H9 (cell line): Measurements from ENCODE around the gene TPX2. TPM values are rescaled to one million over a fixed set of nuclear protein-coding genes. Genes with fewer than 3 reads are reported as not detected.

ENCODE experiments used
- DNase-seq: peaks from one replicate; pipeline ENCODE4 v3.0.0-alpha.2; 2017
- H2AFZ ChIP-seq: one replicate; pipeline ENCODE4 v1.6.1; 2013; ENCODE audit warnings: mild to moderate bottlenecking, low read length, control low read depth, moderate library complexity
- H2AK5ac ChIP-seq: 2 replicates; pipeline ENCODE4 v1.6.1; 2013; ENCODE audit warnings: low read length, control low read depth, mixed read lengths; ENCODE audit not compliant: insufficient read length
- H2BK120ac ChIP-seq: one replicate; pipeline ENCODE4 v1.6.1; 2013; ENCODE audit warnings: low read depth, mild to moderate bottlenecking, low read length, control low read depth, inconsistent platforms; ENCODE audit not compliant: poor library complexity, severe bottlenecking
- H2BK12ac ChIP-seq: 2 replicates; pipeline ENCODE4 v1.6.1; 2013; ENCODE audit warnings: low read length, control low read depth, mixed read lengths, low read depth; ENCODE audit not compliant: insufficient read length
- H2BK15ac ChIP-seq: 2 replicates; pipeline ENCODE4 v1.6.1; 2013; ENCODE audit warnings: low read depth, low read length, control low read depth
- H2BK20ac ChIP-seq: one replicate; pipeline ENCODE4 v1.6.1; 2013; ENCODE audit warnings: low read depth, mild to moderate bottlenecking, low read length, control low read depth, inconsistent platforms; ENCODE audit not compliant: poor library complexity, severe bottlenecking
- H2BK5ac ChIP-seq: 2 replicates; pipeline ENCODE4 v1.6.1; 2013; ENCODE audit warnings: low read length, control low read depth, mixed read lengths; ENCODE audit not compliant: insufficient read length
- H3K14ac ChIP-seq: 2 replicates; pipeline ENCODE4 v1.6.1; 2013; ENCODE audit warnings: low read length, control low read depth; ENCODE audit not compliant: insufficient read depth
- H3K18ac ChIP-seq: 2 replicates; pipeline ENCODE4 v1.6.1; 2013; ENCODE audit warnings: low read depth, mild to moderate bottlenecking, mixed read lengths, low read length, control low read depth; ENCODE audit not compliant: insufficient read length
- H3K23ac ChIP-seq: 2 replicates; pipeline ENCODE4 v1.6.1; 2013; ENCODE audit warnings: low read length, control low read depth, mixed read lengths, low read depth; ENCODE audit not compliant: insufficient read length
- H3K23me2 ChIP-seq: 2 replicates; pipeline ENCODE4 v1.6.1; 2013; ENCODE audit warnings: low read depth, mild to moderate bottlenecking, mixed read lengths, low read length, control low read depth; ENCODE audit not compliant: insufficient read length, poor library complexity, severe bottlenecking
- H3K27ac ChIP-seq: 2 replicates; pipeline ENCODE4 v1.5.1; 2013; ENCODE audit warnings: low read length, control low read depth, mixed read lengths, low read depth; ENCODE audit not compliant: insufficient read length
- H3K27me3 ChIP-seq: 2 replicates; pipeline ENCODE4 v1.6.1; 2013; ENCODE audit warnings: low read length, control low read depth, inconsistent platforms; ENCODE audit not compliant: insufficient read depth
- H3K4ac ChIP-seq: 2 replicates; pipeline ENCODE4 v1.6.1; 2013; ENCODE audit warnings: low read depth, mild to moderate bottlenecking, control low read depth, inconsistent platforms, low read length, moderate library complexity
- H3K4me1 ChIP-seq: 2 replicates; pipeline ENCODE4 v1.6.1; 2013; ENCODE audit warnings: low read length, control low read depth, inconsistent platforms; ENCODE audit not compliant: insufficient read depth
- H3K4me2 ChIP-seq: 2 replicates; pipeline ENCODE4 v1.6.1; 2013; ENCODE audit warnings: low read length, control low read depth, mixed read lengths; ENCODE audit not compliant: insufficient read length, insufficient read depth
- H3K56ac ChIP-seq: 2 replicates; pipeline ENCODE4 v1.6.1; 2013; ENCODE audit warnings: low read depth, mild to moderate bottlenecking, mixed read lengths, low read length, control low read depth; ENCODE audit not compliant: insufficient read length
- H3K79me1 ChIP-seq: 2 replicates; pipeline ENCODE4 v1.6.1; 2013; ENCODE audit warnings: low read depth, mild to moderate bottlenecking, moderate library complexity, low read length, control low read depth, inconsistent platforms; ENCODE audit not compliant: insufficient read depth, poor library complexity, severe bottlenecking
- H3K79me2 ChIP-seq: 2 replicates; pipeline ENCODE4 v1.6.1; 2013; ENCODE audit warnings: low read length, control low read depth, inconsistent platforms; ENCODE audit not compliant: insufficient read depth
- H3K9ac ChIP-seq: 2 replicates; pipeline ENCODE4 v1.6.1; 2013; ENCODE audit warnings: low read length, control low read depth, mixed read lengths; ENCODE audit not compliant: insufficient read length; ENCODE audit errors: extremely low read depth
- H3K9me3 ChIP-seq: one replicate; pipeline ENCODE4 v1.6.1; 2013; ENCODE audit warnings: low read depth, low read length, inconsistent platforms; ENCODE audit not compliant: control insufficient read depth
- H3T11ph ChIP-seq: one replicate; pipeline ENCODE4 v1.6.1; 2013; ENCODE audit warnings: mild to moderate bottlenecking, low read length, control low read depth, inconsistent platforms
- H4K20me1 ChIP-seq: one replicate; pipeline ENCODE4 v1.6.1; 2013; ENCODE audit not compliant: control insufficient read depth, insufficient read length, insufficient read depth
- H4K5ac ChIP-seq: 2 replicates; pipeline ENCODE4 v1.6.1; 2013; ENCODE audit warnings: low read depth, mild to moderate bottlenecking, mixed read lengths, low read length, control low read depth; ENCODE audit not compliant: insufficient read length
- H4K8ac ChIP-seq: replicated peaks from 2 replicates; pipeline ENCODE4 v1.6.1; 2013; ENCODE audit warnings: low read length, control low read depth, mixed read lengths, low read depth; ENCODE audit not compliant: insufficient read length
- H4K91ac ChIP-seq: 2 replicates; pipeline ENCODE4 v1.6.1; 2013; ENCODE audit warnings: low read depth, mild to moderate bottlenecking, moderate library complexity, mixed read lengths, low read length, control low read depth; ENCODE audit not compliant: insufficient read length
- H3K27ac Mint-ChIP-seq, 3 experiments: 2 replicates in 2 of 3; 3 replicates in 1 of 3; pipeline ENCODE4 v1.8.0; 2020 to 2021; ENCODE audit warnings: mixed read lengths in 3 of 3, mild to moderate bottlenecking in 1 of 3, moderate library complexity in 1 of 3
- H3K27me3 Mint-ChIP-seq: 2 replicates; pipeline ENCODE4 v1.8.0; 2021; ENCODE audit warnings: low read depth, mild to moderate bottlenecking, moderate library complexity, mixed read lengths
- H3K36me3 Mint-ChIP-seq, 3 experiments: 2 replicates in 2 of 3; 3 replicates in 1 of 3; pipeline ENCODE4 v1.8.0; 2020 to 2021; ENCODE audit warnings: low read depth in 3 of 3, mixed read lengths in 3 of 3; ENCODE audit not compliant: insufficient read depth in 1 of 3
- H3K4me1 Mint-ChIP-seq, 2 experiments: 2 replicates each; pipeline ENCODE4 v1.8.0; 2020; ENCODE audit warnings: mixed read lengths in 2 of 2
- H3K4me3 Mint-ChIP-seq, 2 experiments: 2 replicates in 1 of 2; 3 replicates in 1 of 2; pipeline ENCODE4 v1.8.0; 2020 to 2021; ENCODE audit warnings: mild to moderate bottlenecking in 2 of 2, mixed read lengths in 2 of 2, moderate library complexity in 1 of 2
- H3K9me3 Mint-ChIP-seq, 2 experiments: 2 replicates in 1 of 2; 3 replicates in 1 of 2; pipeline ENCODE4 v1.8.0; 2020; ENCODE audit warnings: mild to moderate bottlenecking in 2 of 2, mixed read lengths in 2 of 2, moderate library complexity in 1 of 2
- CTCF ChIP-seq: fragments of 200-600 bp; sonication (generic); conservative IDR thresholded peaks from 3 replicates; pipeline ENCODE4 v1.8.0; 2021; ENCODE audit warnings: antibody characterized with exemption, mild to moderate bottlenecking
- WGBS: extraction: QIAGEN DNeasy Blood & Tissue Kit; methylation state at CpG from one replicate; pipeline ENCODE4 v1.1.7; 2013; ENCODE audit warnings: missing lambda C conversion rate, low lambda C conversion rate, mixed read lengths; ENCODE audit not compliant: insufficient read length; ENCODE audit errors: extremely low coverage; 5-methylcytosine and 5-hydroxymethylcytosine counted together
- total RNA-seq: library from RNA; stranded (reverse); gene quantifications from 2 replicates; pipeline ENCODE4 v1.2.1, GENCODE V29; 2021

TPX2 gene
- total RNA-seq, 1 experiment from 2014 or later = 161 TPM

- Histone ChIP-seq H2BK20ac (no peak overlapping the region), H3K23ac (no peak overlapping the region), H4K8ac (no peak overlapping the region), H3T11ph (no peak overlapping the region), H4K91ac (no peak overlapping the region), H3K56ac (no peak overlapping the region), H4K20me1 (no peaks in the 10 kb centered on the region), H2BK15ac (no peak overlapping the region), H2AK5ac (no peak overlapping the region), H3K79me1 (no peaks in the 10 kb centered on the region), H3K18ac (no peak overlapping the region), H3K9me3 (no peaks in the 10 kb centered on the region), H3K23me2 (no peaks in the 10 kb centered on the region), H3K4ac (no peak overlapping the region), H3K9ac (no peak overlapping the region), H3K79me2 (no peaks in the 10 kb centered on the region), H3K4me1 (no peaks in the 10 kb centered on the region), H3K4me2 (no peak overlapping the region), H2AFZ (no peak overlapping the region), H2BK5ac (no peak overlapping the region), H3K27ac (no peak overlapping the region), H3K27me3 (no peaks in the 10 kb centered on the region), H4K5ac (no peak overlapping the region), H2BK12ac (no peak overlapping the region), H3K14ac (no peak overlapping the region), H2BK120ac (no peak overlapping the region)
- no peak for DNase-seq
- peaks cover 0 to 30% (median 16%) of the 10 kb centered on the region in 3 experiments; a peak in 5 of 7 replicates for H3K36me3 Mint-ChIP-seq
- no peaks in the 10 kb centered on the region for H3K4me1 Mint-ChIP-seq
- WGBS = no CpG with 5 or more reads among the region's 3 CpGs
- H3K9me3 Mint-ChIP-seq = no peaks in the 10 kb centered on the region; a peak in 1 of 5 replicates
- no peaks in the 10 kb centered on the region for H3K27me3 Mint-ChIP-seq
- no peak for TF ChIP-seq CTCF
- H3K4me3 Mint-ChIP-seq = no peak overlapping the region
- no peak overlapping the region for H3K27ac Mint-ChIP-seq
These were observed 69.4 kb downstream of the TPX2 start for GRCh38 chr20:31808481-31808880.
